Memory B cell (primary cell): Measurements from ENCODE around the gene CREB3L2.

Experiments
- ATAC-seq: fragments of 150-1000 bp; cut with Tn5 transposase; 2 replicates; pipeline ENCODE4 v1.10.0; 2021; ENCODE audit warnings: low read depth, mild to moderate bottlenecking, moderate library complexity
- DNase-seq, 2 donors: peaks; one replicate each; pipeline ENCODE4 v3.0.0; 2022; ENCODE audit warnings: low spot score in 2 of 2
- H3K27ac Mint-ChIP-seq: one replicate; pipeline ENCODE4 v1.8.0; 2022; ENCODE audit warnings: mild to moderate bottlenecking, moderate library complexity, mixed read lengths
- H3K27me3 Mint-ChIP-seq: one replicate; pipeline ENCODE4 v1.8.0; 2022; ENCODE audit warnings: mixed read lengths
- H3K36me3 Mint-ChIP-seq: one replicate; pipeline ENCODE4 v1.8.0; 2022; ENCODE audit warnings: mild to moderate bottlenecking, mixed read lengths
- H3K4me1 Mint-ChIP-seq: one replicate; pipeline ENCODE4 v1.8.0; 2022; ENCODE audit warnings: mixed read lengths
- H3K4me3 Mint-ChIP-seq: one replicate; pipeline ENCODE4 v1.8.0; 2022; ENCODE audit warnings: mild to moderate bottlenecking, moderate library complexity, mixed read lengths
- H3K9me3 Mint-ChIP-seq: one replicate; pipeline ENCODE4 v1.8.0; 2022; ENCODE audit warnings: mixed read lengths

Gene CREB3L2

DNA sequence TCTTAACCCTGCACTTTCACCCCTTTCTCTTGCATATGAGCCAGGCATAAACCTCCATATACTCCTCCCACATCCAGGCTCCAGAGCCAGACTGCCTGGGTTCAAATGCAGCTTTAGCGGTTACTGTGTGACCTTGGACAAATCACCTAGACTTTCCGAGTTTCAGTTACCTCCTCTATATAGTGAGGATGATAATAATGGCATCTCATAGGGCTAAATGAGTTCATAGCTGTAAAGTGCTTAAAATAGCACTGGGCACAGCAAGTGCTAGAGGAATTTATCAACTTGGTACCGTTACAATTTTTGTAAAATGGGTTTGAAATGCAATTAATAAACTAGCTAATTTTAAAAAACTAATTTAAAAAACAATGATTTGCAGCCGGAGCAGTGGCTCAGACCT is 101.7 kb downstream of the CREB3L2 start:
- H3K9me3 Mint-ChIP-seq = no peaks in the 10 kb centered on the region
- peaks cover 4% of the 10 kb centered on the region for H3K36me3 Mint-ChIP-seq
- DNase-seq = no peak

DNA sequence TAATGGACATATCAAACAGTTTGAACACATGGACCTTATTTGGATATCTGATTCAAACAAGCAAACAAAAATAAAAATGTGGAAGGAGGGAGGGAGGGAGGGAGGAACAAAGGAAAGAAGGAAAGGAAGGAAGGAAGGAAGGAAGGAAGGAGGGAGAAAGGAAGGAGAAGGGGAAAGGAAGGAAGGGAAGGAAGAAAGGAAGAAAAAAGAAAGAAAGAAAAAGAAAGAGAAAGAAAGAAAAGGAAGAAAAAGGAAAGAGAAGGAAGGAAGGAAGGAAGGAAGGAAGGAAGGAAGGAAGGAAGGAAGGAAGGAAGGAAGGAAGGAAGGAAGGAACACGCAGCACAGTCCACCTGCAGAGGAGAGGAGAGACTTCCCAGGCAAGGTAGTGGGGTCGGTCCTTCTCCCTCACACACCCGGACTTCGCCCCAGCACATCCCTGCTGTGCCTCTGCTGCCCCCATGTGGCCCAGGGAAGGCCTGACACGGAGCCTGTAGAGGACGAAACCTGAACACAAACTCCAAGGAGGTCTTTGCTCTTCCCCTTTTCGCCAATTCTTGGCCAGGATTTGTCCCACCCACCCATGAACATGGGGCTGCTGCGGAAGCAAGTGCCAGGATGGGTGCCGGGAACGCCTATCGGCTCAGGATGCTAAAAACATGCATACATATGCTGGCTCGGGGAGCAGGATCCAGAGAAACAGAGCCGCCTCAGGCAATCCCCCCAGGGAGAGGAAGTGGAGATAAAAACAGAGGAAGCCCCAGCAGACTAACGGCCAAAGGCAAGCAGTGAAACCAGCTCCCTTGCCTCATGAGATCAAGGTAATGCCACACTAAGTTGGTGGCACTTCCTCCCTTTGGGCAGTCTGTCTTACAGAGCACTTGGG is 102.8 kb downstream of the CREB3L2 start:
- H3K4me3 Mint-ChIP-seq = peak overlapping the region; percentile 74
- H3K4me1 Mint-ChIP-seq = peaks cover 19% of the 10 kb centered on the region
- peak; percentile 86 for ATAC-seq
- peaks cover 10% of the 10 kb centered on the region for H3K36me3 Mint-ChIP-seq
- no peaks in the 10 kb centered on the region for H3K27me3 Mint-ChIP-seq
- H3K27ac Mint-ChIP-seq = peak overlapping the region; percentile 84
- no peaks in the 10 kb centered on the region for H3K9me3 Mint-ChIP-seq
- peak; percentile 67 to 71 for DNase-seq

More for the DNA sequence above, 101.7 kb downstream of the CREB3L2 start:
- Mint-ChIP-seq H3K4me3 (no peak overlapping the region), H3K27ac (no peak overlapping the region), H3K4me1 (peaks cover 19% of the 10 kb centered on the region), H3K27me3 (no peaks in the 10 kb centered on the region)
- no peak for ATAC-seq

DNA sequence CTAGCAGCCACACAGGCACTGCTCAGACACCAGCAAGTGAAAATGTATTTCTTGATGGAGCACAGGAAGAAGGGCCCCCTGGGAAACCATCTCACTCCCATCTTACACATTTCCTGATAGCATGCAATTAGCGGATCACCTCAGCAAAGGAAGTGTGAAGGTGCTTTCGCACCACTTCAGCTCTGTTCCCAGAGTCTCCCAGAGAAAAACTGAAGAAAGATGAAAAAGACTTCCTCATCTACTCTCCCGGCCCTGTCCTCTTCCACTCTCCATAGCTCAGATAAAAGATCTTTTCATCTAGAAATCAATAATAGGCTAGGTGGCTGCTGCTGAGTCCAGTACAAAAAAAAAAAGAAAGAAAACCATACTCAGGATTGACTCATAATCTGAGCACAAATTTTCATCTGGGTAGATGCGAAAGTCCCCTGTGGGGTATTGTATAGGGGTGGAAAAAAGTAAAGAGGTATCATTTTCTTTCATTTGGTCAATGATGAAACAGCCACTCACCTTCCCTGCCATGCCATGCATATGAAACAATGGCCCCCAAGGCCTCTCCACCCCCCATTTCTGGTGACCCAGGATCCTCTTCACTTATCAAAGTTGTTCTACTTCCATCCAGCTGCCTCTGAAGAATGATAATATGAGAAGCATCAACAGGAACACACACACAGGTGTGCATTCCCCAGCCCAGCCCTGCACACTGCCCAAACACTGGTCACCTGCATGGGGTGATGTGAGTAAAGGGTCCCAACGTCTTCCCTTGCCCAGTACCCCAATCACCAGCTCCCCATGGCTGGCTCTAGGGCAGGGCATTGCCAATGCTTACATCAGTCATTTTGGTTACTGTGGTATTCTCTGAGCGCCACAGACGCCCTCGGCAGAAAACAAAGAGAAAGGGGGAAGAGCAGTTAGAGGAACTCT is 106.3 kb downstream of the CREB3L2 start:
- Mint-ChIP-seq H3K27me3 (no peaks in the 10 kb centered on the region), H3K9me3 (no peaks in the 10 kb centered on the region), H3K27ac (no peak overlapping the region), H3K36me3 (peaks cover 12% of the 10 kb centered on the region), H3K4me1 (peaks cover 14% of the 10 kb centered on the region), H3K4me3 (no peak overlapping the region)
- DNase-seq (no peak), ATAC-seq (no peak)

DNA sequence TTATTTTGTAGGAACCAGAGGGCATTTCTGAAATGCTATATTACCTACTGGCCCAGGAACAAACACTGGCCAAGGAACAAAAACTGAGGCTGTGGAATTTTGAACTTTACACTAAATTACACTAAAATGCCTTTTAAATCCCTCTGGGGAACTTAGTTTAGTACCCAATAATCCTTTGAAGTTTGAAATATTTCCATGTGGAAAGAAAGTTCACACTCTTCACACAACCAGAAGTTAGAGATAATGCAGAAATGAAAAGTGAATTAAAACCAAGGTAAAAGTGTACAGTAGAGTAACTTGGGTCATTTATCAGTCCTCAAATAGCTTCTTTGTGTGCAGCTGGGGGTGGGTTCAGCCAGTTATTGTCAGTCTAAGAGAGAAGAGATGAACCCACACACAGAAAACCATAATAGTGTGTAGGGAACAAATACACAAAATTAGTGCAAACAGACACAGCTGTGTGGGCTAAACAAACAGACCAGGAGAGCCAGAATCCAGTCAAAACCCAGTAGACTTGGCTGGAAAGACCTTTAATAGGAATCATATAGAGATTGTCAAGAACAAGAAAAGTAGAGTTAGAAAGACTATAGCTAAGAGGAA is 108.6 kb downstream of the CREB3L2 start:
- no peaks in the 10 kb centered on the region for H3K9me3 Mint-ChIP-seq
- no peak for ATAC-seq
- H3K27ac Mint-ChIP-seq = no peak overlapping the region
- peaks cover 14% of the 10 kb centered on the region for H3K36me3 Mint-ChIP-seq
- no peak overlapping the region for H3K4me3 Mint-ChIP-seq
- peaks cover 3% of the 10 kb centered on the region for H3K4me1 Mint-ChIP-seq
- H3K27me3 Mint-ChIP-seq = no peaks in the 10 kb centered on the region
- no peak for DNase-seq

DNA sequence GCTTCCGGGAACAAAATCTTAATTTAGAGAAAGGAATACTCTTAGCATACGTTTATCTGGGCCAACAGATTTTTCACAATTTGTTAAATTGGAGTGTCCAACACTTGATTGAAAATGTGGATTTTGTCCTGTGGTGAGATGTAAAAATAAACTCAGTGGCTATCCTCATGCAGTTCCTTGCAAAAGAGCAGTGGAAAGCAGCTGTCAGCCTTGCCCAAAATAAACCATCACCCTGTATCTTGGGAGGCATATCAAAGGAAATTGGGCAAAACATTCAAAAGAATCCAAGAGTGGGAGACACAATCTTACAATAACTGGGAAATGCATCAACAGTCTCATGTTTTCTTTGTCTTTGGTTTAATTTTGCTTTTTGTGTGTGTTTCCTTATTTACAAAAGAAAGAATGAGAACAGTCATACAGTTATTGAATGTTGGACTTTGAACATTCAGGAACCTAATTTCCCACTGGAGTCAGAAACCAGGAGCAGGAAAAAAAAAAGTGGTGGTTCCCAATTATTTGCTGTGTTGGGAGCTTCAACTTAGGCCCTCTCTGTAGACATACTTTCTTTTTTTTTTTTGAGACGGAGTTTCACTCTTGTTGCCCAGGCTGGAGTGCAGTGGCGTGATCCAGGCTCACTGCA is 110.8 kb downstream of the CREB3L2 start:
- H3K36me3 Mint-ChIP-seq = peaks cover 16% of the 10 kb centered on the region
- H3K9me3 Mint-ChIP-seq = no peaks in the 10 kb centered on the region
- H3K27ac Mint-ChIP-seq = no peak overlapping the region
- no peak overlapping the region for H3K4me3 Mint-ChIP-seq
- DNase-seq = no peak
- H3K4me1 Mint-ChIP-seq = no peaks in the 10 kb centered on the region
- H3K27me3 Mint-ChIP-seq = no peaks in the 10 kb centered on the region
- no peak for ATAC-seq

DNA sequence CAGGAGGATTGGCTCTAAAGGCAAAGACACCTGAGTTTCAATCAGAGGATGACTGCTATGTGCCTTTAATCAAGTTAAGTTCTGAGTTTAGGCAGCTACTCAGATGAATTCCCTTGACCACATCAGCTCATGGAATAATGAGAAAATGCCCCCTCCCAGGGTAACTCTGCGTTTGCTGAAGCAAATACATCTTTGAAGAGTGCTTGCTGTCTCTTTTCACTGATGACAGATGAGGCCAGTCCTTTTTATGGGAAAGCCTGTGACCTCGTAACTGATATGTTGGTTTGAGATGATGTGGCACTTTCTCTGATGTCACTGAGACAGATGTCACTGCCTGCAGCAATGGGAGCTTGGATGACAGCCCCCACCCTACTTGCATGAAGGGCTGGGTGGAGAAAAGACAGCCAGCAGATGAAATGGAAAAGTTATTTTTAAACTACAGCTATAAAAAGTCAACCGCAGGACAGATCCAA is 111.4 kb downstream of the CREB3L2 start:
- DNase-seq (no peak), ATAC-seq (no peak)
- H3K27me3 Mint-ChIP-seq = no peaks in the 10 kb centered on the region
- H3K27ac Mint-ChIP-seq = no peak overlapping the region
- H3K36me3 Mint-ChIP-seq = peaks cover 19% of the 10 kb centered on the region
- no peaks in the 10 kb centered on the region for H3K9me3 Mint-ChIP-seq
- H3K4me3 Mint-ChIP-seq = no peak overlapping the region
- H3K4me1 Mint-ChIP-seq = no peaks in the 10 kb centered on the region

DNA sequence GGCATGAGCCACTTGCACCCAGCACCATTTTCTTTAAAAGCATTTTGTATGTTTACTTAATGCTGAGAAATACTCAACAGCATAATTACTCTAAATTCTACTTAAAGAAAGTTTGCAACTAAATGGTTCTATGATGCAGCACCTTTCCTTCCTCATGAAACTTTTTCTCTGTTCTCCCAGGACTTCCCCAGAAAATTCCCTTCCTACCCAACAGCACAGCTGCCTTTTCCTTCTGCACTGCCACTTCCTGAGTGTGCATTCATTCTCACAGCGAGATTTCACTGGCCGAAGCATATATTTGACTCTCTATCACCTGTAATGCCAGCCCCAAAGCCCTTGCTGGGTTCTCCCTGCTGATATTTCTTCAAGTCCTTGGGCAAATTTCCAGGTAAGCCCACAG is 113.6 kb downstream of the CREB3L2 start:
- DNase-seq = no peak
- Mint-ChIP-seq H3K27ac (no peak overlapping the region), H3K36me3 (peaks cover 16% of the 10 kb centered on the region), H3K4me3 (no peak overlapping the region), H3K4me1 (no peaks in the 10 kb centered on the region), H3K27me3 (no peaks in the 10 kb centered on the region), H3K9me3 (no peaks in the 10 kb centered on the region)
- ATAC-seq = no peak

DNA sequence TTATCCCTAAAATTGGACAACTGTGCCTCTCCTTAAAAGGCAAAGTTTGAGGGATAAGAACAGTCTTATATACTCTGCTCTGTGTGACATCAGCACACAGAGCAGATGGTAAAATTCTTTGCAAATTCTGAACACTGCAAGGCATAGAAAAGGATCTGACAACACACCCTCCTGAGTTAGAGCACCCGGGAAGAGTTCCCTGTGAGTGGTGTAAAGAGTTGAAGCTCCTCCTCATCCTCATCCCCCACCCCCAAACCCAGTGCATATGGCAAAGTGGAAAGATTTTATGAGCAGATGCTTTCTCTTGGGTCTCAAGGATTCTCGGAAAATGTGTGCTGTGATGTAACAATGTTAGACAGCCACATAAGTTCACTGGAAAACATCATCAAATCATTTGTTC is 115.1 kb downstream of the CREB3L2 start:
- peaks cover 26% of the 10 kb centered on the region for H3K36me3 Mint-ChIP-seq
- DNase-seq (no peak), ATAC-seq (no peak)
- no peaks in the 10 kb centered on the region for H3K9me3 Mint-ChIP-seq
- no peak overlapping the region for H3K27ac Mint-ChIP-seq
- no peak overlapping the region for H3K4me3 Mint-ChIP-seq
- no peaks in the 10 kb centered on the region for H3K4me1 Mint-ChIP-seq
- no peaks in the 10 kb centered on the region for H3K27me3 Mint-ChIP-seq

DNA sequence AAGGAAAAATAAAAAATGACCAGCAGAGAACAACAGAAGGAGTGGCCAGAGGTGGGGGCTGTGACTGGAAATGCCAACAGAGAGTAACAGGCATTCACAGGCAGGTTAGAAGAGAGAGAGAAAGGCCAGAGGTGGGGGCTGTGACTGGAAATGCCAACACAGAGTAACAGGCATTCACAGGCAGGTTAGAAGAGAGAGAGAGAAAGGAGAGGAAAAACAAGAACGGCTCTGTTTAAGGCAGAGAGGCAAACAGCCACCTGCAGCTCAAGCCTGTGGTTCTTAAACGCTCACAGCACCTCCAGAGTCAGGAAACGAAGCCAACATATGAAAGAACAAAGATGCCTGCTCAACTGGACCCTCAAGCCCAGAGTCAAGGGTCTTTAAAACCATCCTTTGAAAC is 115.6 kb downstream of the CREB3L2 start:
- DNase-seq (no peak), ATAC-seq (no peak)
- no peaks in the 10 kb centered on the region for H3K27me3 Mint-ChIP-seq
- peaks cover 29% of the 10 kb centered on the region for H3K36me3 Mint-ChIP-seq
- no peaks in the 10 kb centered on the region for H3K9me3 Mint-ChIP-seq
- H3K27ac Mint-ChIP-seq = peak overlapping the region; percentile 3
- no peak overlapping the region for H3K4me3 Mint-ChIP-seq
- H3K4me1 Mint-ChIP-seq = no peaks in the 10 kb centered on the region

DNA sequence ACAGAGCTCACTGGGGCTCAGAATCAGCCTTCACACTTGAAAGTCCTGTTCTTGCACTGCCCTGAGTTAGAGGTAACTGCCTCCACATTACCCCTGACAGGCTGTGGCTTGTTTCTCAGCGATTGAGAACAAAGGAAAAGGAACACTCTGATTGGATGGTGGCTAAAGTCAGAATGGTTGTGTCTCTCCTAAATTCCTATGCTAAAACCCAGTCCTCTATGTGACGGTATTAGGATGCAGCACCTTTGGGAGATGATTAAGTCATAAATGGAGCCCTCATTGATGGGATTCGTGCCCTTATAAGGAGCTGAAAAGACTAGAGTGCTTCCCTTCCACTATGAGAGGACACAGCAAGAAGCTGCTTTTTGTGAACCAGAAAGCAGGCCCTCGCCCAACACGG is 116.2 kb downstream of the CREB3L2 start:
- H3K4me3 Mint-ChIP-seq = no peak overlapping the region
- no peak for ATAC-seq
- no peaks in the 10 kb centered on the region for H3K27me3 Mint-ChIP-seq

DNA sequence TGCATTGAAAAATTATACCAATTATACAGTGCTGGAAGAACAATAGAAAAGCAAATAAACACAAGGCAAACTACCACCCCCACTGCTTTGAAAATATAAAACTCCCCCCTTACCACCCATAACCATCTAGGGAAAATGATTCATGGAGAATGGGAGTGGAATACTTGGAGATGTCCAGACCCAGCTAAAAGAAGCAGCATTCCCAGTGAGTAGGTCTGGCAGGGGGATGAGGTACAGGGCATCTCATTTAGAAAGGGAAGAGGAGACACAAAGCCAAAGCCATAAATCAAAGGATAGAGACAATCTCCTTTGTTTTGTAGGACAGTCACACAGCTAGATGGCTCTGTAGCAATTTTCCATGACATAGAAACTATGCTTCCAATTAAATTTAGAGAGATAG is 119.1 kb downstream of the CREB3L2 start:
- H3K4me1 Mint-ChIP-seq = no peaks in the 10 kb centered on the region
- no peaks in the 10 kb centered on the region for H3K27me3 Mint-ChIP-seq
- ATAC-seq (no peak), DNase-seq (no peak)
- peaks cover 45% of the 10 kb centered on the region for H3K36me3 Mint-ChIP-seq
- no peak overlapping the region for H3K27ac Mint-ChIP-seq
- no peak overlapping the region for H3K4me3 Mint-ChIP-seq
- H3K9me3 Mint-ChIP-seq = no peaks in the 10 kb centered on the region

More for the DNA sequence above, 116.2 kb downstream of the CREB3L2 start:
- no peaks in the 10 kb centered on the region for H3K4me1 Mint-ChIP-seq
- DNase-seq = no peak
- peak overlapping the region; percentile 3 for H3K27ac Mint-ChIP-seq
- no peaks in the 10 kb centered on the region for H3K9me3 Mint-ChIP-seq
- H3K36me3 Mint-ChIP-seq = peaks cover 29% of the 10 kb centered on the region

DNA sequence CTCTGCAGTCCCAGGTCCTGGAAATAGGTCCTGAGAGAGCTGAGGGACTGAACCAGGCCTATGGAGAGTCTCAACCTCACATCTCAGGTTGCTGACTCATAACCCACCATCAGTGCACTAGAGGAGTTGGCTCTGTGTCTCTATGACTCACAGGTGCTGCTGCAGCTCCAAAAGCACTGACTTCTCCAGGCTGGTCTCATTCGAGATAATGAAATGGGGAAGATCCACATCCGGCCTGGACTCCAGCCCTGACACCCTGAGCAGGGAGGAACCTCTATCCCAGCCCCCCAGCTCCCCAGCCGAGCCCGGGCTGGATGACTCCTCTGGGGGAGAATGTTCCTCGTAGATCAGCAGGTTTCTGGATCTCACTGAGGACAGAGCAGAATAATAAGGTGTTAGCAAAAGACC is 119.6 kb downstream of the CREB3L2 start:
- no peak for ATAC-seq
- Mint-ChIP-seq H3K9me3 (no peaks in the 10 kb centered on the region), H3K36me3 (peaks cover 45% of the 10 kb centered on the region), H3K4me3 (no peak overlapping the region), H3K4me1 (no peaks in the 10 kb centered on the region), H3K27ac (no peak overlapping the region), H3K27me3 (no peaks in the 10 kb centered on the region)
- DNase-seq = no peak

DNA sequence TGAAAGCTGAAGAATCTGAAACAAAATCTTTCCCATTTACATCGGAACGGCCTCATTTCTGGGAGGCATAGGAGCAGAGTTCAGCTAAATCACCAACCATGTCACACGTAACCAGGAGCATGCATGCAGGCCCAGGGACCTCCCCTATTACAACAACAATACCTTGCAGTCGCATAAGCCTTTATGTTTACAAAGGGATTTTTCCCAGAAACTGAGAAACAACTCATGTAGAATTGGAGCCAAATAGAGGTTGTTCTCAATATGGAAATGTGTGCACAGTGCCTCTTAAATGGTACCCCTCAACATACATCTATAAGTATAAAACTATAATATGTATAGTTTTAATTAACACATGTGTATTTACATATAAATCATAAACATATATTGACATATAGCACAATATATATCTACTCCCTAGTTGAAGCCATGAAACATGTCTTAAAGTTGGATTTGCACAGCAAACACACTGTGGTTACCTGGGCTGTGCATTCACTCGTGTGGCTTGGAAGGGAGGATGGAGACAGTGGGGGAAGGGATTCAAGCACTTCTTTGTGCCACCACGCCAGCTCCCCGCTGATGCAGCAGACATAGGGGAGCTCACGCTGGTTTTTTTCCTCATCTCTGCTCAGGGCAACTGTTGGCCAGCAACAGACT is 120.2 kb downstream of the CREB3L2 start:
- no peaks in the 10 kb centered on the region for H3K27me3 Mint-ChIP-seq
- H3K27ac Mint-ChIP-seq = no peak overlapping the region
- H3K4me1 Mint-ChIP-seq = no peaks in the 10 kb centered on the region
- ATAC-seq (no peak), DNase-seq (no peak)
- H3K4me3 Mint-ChIP-seq = no peak overlapping the region
- H3K36me3 Mint-ChIP-seq = peaks cover 47% of the 10 kb centered on the region
- no peaks in the 10 kb centered on the region for H3K9me3 Mint-ChIP-seq
